ENCODE measurements around the gene CCDC171. TPM values are rescaled to one million over a fixed set of nuclear protein-coding genes. Genes with fewer than 3 reads are reported as not detected.
A peak's percentile ranks its signal among the peaks of the same experiment; 100 is the strongest.

CCDC171 gene
- total RNA-seq, 1 experiment from 2014 or later, result 2.8 TPM

- TF ChIP-seq CDX4 (CRISPR knock-in tag; IDR thresholded peaks at IDR 0.05; ENCODE audit: borderline replicate concordance) (no peak), ZNF263 (CRISPR knock-in tag; IDR thresholded peaks at IDR 0.05; ENCODE audit: low read depth) (no peak; the same call in 1 of the 2 replicates), ELF4 (CRISPR knock-in tag; IDR thresholded peaks at IDR 0.05; ENCODE audit: low read depth) (peak; percentile 73; the same call in 1 of the 2 replicates), E2F4 (CRISPR knock-in tag; IDR thresholded peaks at IDR 0.05; ENCODE audit: borderline replicate concordance, low read depth) (peak; percentile 60), ZBTB43 (CRISPR knock-in tag; IDR thresholded peaks at IDR 0.05) (peak; percentile 57; the same call in 1 of the 2 replicates), SOX15 (CRISPR knock-in tag; IDR thresholded peaks at IDR 0.05) (no peak), MYBL2 (CRISPR knock-in tag; IDR thresholded peaks at IDR 0.05) (peak; percentile 43), ZBTB21 (CRISPR knock-in tag; IDR thresholded peaks at IDR 0.05; ENCODE audit: borderline replicate concordance) (peak; percentile 16; the same call in 1 of the 2 replicates), TEAD4 (CRISPR knock-in tag; IDR thresholded peaks at IDR 0.05) (no peak), ZNF671 (CRISPR knock-in tag; IDR thresholded peaks at IDR 0.05) (no peak), HMGXB4 (CRISPR knock-in tag; IDR thresholded peaks at IDR 0.05) (peak; percentile 93), ESRRA (CRISPR knock-in tag; IDR thresholded peaks at IDR 0.05; ENCODE audit: borderline replicate concordance) (no peak), KAT7 (CRISPR knock-in tag; IDR thresholded peaks at IDR 0.05; ENCODE audit: borderline replicate concordance) (0 out of 2 replicates have a peak, but pooled peaks have one; percentile 65), PRRX2 (CRISPR knock-in tag; IDR thresholded peaks at IDR 0.05) (no peak), MLX (CRISPR knock-in tag; IDR thresholded peaks at IDR 0.05) (peak; percentile 22; the same call in 1 of the 2 replicates), ZNF121 (CRISPR knock-in tag; IDR thresholded peaks at IDR 0.05) (no peak), GABPB1 (CRISPR knock-in tag; IDR thresholded peaks at IDR 0.05) (peak; percentile 61; the same call in 1 of the 2 replicates), NR2C2 (CRISPR knock-in tag; IDR thresholded peaks at IDR 0.05) (peak; percentile 52; the same call in 1 of the 2 replicates), SMAD4 (CRISPR knock-in tag; IDR thresholded peaks at IDR 0.05) (0 out of 2 replicates have a peak, but pooled peaks have one; percentile 48), FOXP4 (CRISPR knock-in tag; IDR thresholded peaks at IDR 0.05) (peak; percentile 85), ZNF532 (CRISPR knock-in tag; IDR thresholded peaks at IDR 0.05; ENCODE audit: borderline replicate concordance) (no peak), RELA (CRISPR knock-in tag; IDR thresholded peaks at IDR 0.05; ENCODE audit: borderline replicate concordance) (0 out of 2 replicates have a peak, but pooled peaks have one; percentile 30), FOXP1 (CRISPR knock-in tag; IDR thresholded peaks at IDR 0.05; ENCODE audit: borderline replicate concordance) (peak; percentile 88), FOXK1 (CRISPR knock-in tag; IDR thresholded peaks at IDR 0.05) (peak; percentile 72), ZSCAN18 (CRISPR knock-in tag; IDR thresholded peaks at IDR 0.05) (no peak)
Measured at GRCh38 chr9:15510789-15511575, 41.9 kb upstream of the CCDC171 start, which contains the start of gene PSIP1 (continued).
